Mesenteric fat pad (tissue), 1 donor: ENCODE data around the gene CIT. TPM values are rescaled to one million over a fixed set of nuclear protein-coding genes. Genes with fewer than 3 reads are reported as not detected.

Experiments used
- DNase-seq: peaks from one replicate; pipeline ENCODE4 v3.0.0-alpha.2; 2020; ENCODE audit warnings: low spot score
- microRNA-seq: library from miRNA; unstranded; fragments of <30 nt; microRNA quantifications from one replicate; pipeline ENCODE4 v1.2.0, GENCODE V29; 2020; ENCODE audit warnings: borderline number of aligned reads
- total RNA-seq: library from RNA; stranded (reverse); fragmentation: NEBNext Ultra II Directional; extraction: Animal tissue kit (Norgen Biotek cat#: 25700); gene quantifications from one replicate; pipeline ENCODE4 v1.2.1, GENCODE V29; 2021
- donor health status: DM: yes; HTN: yes; CAD: no.

The CIT gene
- total RNA-seq, 1 donor from 2014 or later = 2.4 TPM

GRCh38 chr12:119652665-119653064 is 224.5 kb downstream of the CIT start:
- no peak for DNase-seq

- DNase-seq = no peak
Observed at GRCh38 chr12:119649202-119649808, 227.8 kb downstream of the CIT start.

DNA sequence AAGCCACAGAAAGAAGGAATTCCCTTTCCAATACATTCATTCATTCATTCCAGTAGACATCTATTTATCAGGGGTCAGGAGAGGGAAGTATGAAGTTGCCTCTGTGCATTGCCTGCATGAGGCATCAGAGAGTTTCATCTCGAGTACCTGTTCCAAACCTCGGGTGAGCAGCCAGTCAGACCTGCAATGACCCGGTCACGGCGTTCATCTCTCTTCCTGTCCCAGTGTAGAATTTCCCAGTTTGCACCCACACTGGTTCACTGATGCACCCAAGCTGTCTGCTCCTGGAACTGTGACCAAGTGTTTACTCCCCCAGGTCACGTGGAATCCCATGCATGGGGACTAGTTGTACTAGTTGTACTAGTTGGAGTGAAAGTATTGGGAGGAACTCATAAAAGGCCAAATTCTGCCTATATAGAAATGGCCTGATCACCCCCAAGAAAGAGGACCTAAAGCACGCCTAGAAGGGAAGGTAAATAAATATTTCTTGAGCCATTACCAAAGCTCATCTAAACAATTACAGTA is 231.5 kb downstream of the CIT start:
- no peak for DNase-seq

GRCh38 chr12:119644930-119645329 is 232.2 kb downstream of the CIT start:
- DNase-seq = no peak

GRCh38 chr12:119642986-119643385 is 234.1 kb downstream of the CIT start:
- DNase-seq = no peak

Small RNA genes within 50 kb of the gene (microRNA-seq; reads per million reads assigned to microRNA genes)
- not detected for gene MIR1178

Other genes starting within 250 kb of the CIT start
- 20.8 TPM for gene PRKAB1, start 209.2 kb downstream of the CIT start, total RNA-seq
- gene BICDL1, start 111.9 kb upstream of the CIT start, total RNA-seq = 0.39 TPM
- gene RAB35, start 239.4 kb upstream of the CIT start, total RNA-seq = 62.4 TPM